ENCODE measurements around the gene DNER.

DNER gene

GRCh38 chr2:229470781-229471180 lies 243.6 kb downstream of the DNER start:
- no peak overlapping the region for H3K4me3 ChIP-seq (ENCODE audit: low read depth, low read length)
- DNase-seq (ENCODE audit: low read depth): no peak

GRCh38 chr2:229467783-229468182 lies 246.6 kb downstream of the DNER start:
- DNase-seq (ENCODE audit: low read depth): no peak
- H3K4me3 ChIP-seq (ENCODE audit: low read depth, low read length): no peak overlapping the region

GRCh38 chr2:229463841-229464346 lies 250.5 kb downstream of the DNER start:
- DNase-seq (ENCODE audit: low read depth): no peak
- no peak overlapping the region for H3K4me3 ChIP-seq (ENCODE audit: low read depth, low read length)

- H3K4me3 ChIP-seq (ENCODE audit: low read depth, low read length): no peak overlapping the region
- no peak for DNase-seq (ENCODE audit: low read depth)
Observed at GRCh38 chr2:229462112-229462511, 252.2 kb downstream of the DNER start.

- DNase-seq (ENCODE audit: low read depth): no peak
- H3K4me3 ChIP-seq (ENCODE audit: low read depth, low read length): no peak overlapping the region
Observed at GRCh38 chr2:229456091-229456490, 258.3 kb downstream of the DNER start.

- DNase-seq (ENCODE audit: low read depth): peak; percentile 62
- H3K4me3 ChIP-seq (ENCODE audit: low read depth, low read length): no peak overlapping the region
Observed at GRCh38 chr2:229454934-229455631, 259.3 kb downstream of the DNER start.

GRCh38 chr2:229453230-229453629 lies 261.1 kb downstream of the DNER start:
- DNase-seq (ENCODE audit: low read depth): no peak
- H3K4me3 ChIP-seq (ENCODE audit: low read depth, low read length): no peak overlapping the region

GRCh38 chr2:229451852-229452251 lies 262.5 kb downstream of the DNER start:
- no peak for DNase-seq (ENCODE audit: low read depth)
- no peak overlapping the region for H3K4me3 ChIP-seq (ENCODE audit: low read depth, low read length)

- no peak for DNase-seq (ENCODE audit: low read depth)
- no peak overlapping the region for H3K4me3 ChIP-seq (ENCODE audit: low read depth, low read length)
Observed at GRCh38 chr2:229447227-229447626, 267.1 kb downstream of the DNER start.

- DNase-seq (ENCODE audit: low read depth): no peak
- no peak overlapping the region for H3K4me3 ChIP-seq (ENCODE audit: low read depth, low read length)
Observed at GRCh38 chr2:229446350-229446749, 268.0 kb downstream of the DNER start.

GRCh38 chr2:229445501-229446211 lies 268.7 kb downstream of the DNER start:
- H3K4me3 ChIP-seq (ENCODE audit: low read depth, low read length): peak overlapping the region; percentile 5
- DNase-seq (ENCODE audit: low read depth): peak; percentile 67

- H3K4me3 ChIP-seq (ENCODE audit: low read depth, low read length): no peak overlapping the region
- peak; percentile 99 for DNase-seq (ENCODE audit: low read depth)
Observed at GRCh38 chr2:229445019-229445418, 269.3 kb downstream of the DNER start.

- DNase-seq (ENCODE audit: low read depth): no peak
Observed at GRCh38 chr2:229443546-229444268, 270.6 kb downstream of the DNER start.

GRCh38 chr2:229443141-229443540 lies 271.2 kb downstream of the DNER start:
- no peak overlapping the region for H3K4me3 ChIP-seq (ENCODE audit: low read depth, low read length)
- DNase-seq (ENCODE audit: low read depth): no peak

More at GRCh38 chr2:229443546-229444268, 270.6 kb downstream of the DNER start:
- H3K4me3 ChIP-seq (ENCODE audit: low read depth, low read length): no peak overlapping the region

- no peak for DNase-seq (ENCODE audit: low read depth)
- no peak overlapping the region for H3K4me3 ChIP-seq (ENCODE audit: low read depth, low read length)
Observed at GRCh38 chr2:229438430-229439159, 275.8 kb downstream of the DNER start.

GRCh38 chr2:229437467-229437866 lies 276.9 kb downstream of the DNER start:
- no peak overlapping the region for H3K4me3 ChIP-seq (ENCODE audit: low read depth, low read length)
- DNase-seq (ENCODE audit: low read depth): no peak

- no peak for DNase-seq (ENCODE audit: low read depth)
- H3K4me3 ChIP-seq (ENCODE audit: low read depth, low read length): no peak overlapping the region
Observed at GRCh38 chr2:229434187-229434586, 280.2 kb downstream of the DNER start.

GRCh38 chr2:229433351-229433750 lies 281.0 kb downstream of the DNER start:
- H3K4me3 ChIP-seq (ENCODE audit: low read depth, low read length): no peak overlapping the region
- no peak for DNase-seq (ENCODE audit: low read depth)

GRCh38 chr2:229431327-229431954 lies 282.9 kb downstream of the DNER start:
- no peak overlapping the region for H3K4me3 ChIP-seq (ENCODE audit: low read depth, low read length)
- DNase-seq (ENCODE audit: low read depth): no peak
